ENCODE measurements around the gene GLP2R. TPM values are rescaled to one million over a fixed set of nuclear protein-coding genes. Genes with fewer than 3 reads are reported as not detected.
A peak's percentile ranks its signal among the peaks of the same experiment; 100 is the strongest.

GLP2R gene
- polyA plus RNA-seq, 3 donors: 0.06 TPM; not detected in 2

DNA sequence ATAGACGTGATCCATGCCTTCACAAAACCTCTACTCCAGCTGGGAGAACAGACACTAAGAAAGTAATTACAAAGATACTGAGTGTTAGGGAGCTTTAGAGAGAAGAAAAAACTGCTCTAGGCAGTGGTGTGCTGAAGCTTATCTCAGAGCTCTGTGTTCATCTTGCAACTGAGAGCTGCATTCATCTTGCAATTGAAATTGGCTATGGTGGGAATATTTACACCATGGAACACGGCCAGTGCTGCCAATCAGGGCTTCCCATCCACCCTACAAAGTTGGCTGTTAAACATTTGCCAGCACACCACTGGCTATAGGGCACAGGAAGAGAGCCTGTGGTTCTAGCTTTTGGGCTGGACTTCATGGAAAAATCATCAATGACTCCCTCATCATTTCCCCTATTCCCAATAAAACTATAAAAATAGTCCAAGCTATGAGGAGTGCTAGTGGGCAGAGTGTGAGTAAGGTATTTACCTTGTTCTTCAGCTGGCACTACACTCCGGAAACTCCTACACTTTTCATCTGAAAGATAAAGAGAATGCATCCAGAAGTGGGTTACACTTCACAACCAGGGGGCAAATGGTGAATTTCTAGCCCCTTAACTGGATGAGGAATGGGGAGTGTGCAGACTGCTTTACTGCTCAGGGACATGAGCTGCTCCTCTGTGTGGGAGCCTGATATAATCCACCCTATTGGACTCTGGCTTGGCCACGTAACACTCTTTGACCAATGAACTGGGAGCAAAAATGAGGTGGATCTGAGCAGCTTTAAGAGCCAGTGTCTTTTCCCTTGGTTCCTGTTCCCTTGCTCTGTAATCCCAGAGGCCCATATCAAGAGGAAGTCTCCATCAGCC, 15.4 kb upstream of the GLP2R start:
- no peak for DNase-seq (ENCODE audit: extremely low read depth in 1 of 11, low read depth in 9 of 11, low spot score in 4 of 11)

DNA sequence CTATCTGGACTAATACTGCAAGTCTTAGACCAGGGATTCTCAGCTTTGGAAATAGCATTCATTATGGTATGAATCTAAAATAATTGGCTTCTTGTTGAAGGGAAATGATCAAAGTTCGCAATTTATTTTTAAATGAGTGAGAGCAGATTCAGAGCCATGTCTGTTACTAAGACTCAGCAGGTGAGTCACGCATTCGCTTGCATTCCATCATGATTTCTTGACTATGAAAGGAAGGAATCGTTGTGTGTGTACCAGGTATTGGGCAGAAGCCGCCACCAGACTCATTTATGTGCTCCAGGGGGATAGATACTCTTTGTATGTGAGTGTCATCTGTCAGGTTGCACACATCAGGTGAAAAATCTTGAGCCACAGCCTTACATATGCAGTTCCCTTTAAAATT, 14.6 kb upstream of the GLP2R start:
- no peak for DNase-seq (ENCODE audit: extremely low read depth in 1 of 11, low read depth in 9 of 11, low spot score in 4 of 11)

DNA sequence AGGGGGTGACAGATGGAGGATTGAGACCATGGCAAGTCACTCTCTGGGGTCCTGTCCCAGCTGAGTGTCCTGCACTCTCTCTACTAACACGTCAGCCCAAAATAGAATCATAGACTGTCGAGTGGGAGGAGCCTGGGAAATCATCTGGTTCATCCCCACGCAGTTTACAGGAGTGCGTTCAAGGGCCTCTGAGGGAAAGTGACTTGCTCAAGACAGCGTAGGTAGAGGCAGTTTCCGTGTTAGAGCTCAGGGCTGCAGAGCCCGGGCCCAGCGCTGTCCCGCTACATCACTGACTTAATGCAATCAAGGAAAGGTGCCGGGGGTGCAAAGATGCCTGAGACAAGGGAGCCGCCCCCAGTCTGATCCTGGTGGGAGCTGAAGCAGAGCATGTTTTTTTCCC, 14.2 kb upstream of the GLP2R start:
- no peak for DNase-seq (ENCODE audit: extremely low read depth in 1 of 11, low read depth in 9 of 11, low spot score in 4 of 11)

DNA sequence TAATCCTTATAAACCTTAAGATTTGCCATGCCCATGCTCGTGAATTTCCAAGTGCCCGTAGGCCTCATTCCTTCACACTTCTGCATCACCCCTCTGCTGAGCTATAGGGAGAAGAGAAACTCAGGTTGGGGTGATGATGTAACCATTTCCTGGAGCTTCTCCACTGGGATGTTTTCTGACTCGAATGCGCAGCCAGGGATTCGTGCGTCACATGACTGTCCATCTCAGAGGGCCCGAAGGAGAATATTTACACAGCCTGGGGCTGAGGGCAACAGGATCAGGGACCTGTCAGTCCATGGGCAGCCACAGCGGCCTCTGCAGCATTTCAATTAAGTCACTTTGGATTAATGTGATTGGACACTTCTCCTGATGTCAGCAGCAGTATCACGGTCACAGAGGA, 12.6 kb upstream of the GLP2R start:
- no peak for DNase-seq (ENCODE audit: extremely low read depth in 1 of 11, low read depth in 9 of 11, low spot score in 4 of 11)

DNA sequence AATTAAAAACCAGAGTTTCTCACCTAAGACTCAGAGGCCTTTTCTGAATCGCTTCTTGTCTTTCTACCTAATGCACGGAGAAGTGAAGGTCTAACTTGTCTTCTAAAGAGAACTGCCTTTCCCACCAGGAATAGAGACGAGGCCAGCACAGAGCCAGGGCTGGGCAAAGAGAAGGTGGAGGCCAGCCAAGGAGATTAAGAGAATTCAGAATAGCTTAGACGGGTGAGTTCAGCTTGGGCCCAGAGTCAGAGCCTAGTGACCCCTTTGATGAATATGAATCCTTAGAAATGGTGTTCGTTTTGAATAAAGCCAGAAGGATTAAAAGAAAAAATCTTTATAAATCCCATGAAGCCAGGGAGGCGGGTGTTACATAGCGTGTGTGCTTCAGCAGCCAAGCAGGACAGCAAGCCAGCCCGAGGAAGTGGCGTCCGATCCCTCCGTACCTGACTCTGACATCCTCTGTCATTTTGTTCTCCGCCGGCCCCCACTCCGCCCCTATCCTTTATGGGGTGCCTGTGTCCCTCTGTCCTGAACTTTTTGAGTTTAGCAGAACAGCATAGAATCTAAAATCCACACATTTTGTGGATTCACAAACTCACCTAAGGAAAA, 11.3 kb upstream of the GLP2R start:
- DNase-seq (ENCODE audit: extremely low read depth in 1 of 11, low read depth in 9 of 11, low spot score in 4 of 11): no peak

DNA sequence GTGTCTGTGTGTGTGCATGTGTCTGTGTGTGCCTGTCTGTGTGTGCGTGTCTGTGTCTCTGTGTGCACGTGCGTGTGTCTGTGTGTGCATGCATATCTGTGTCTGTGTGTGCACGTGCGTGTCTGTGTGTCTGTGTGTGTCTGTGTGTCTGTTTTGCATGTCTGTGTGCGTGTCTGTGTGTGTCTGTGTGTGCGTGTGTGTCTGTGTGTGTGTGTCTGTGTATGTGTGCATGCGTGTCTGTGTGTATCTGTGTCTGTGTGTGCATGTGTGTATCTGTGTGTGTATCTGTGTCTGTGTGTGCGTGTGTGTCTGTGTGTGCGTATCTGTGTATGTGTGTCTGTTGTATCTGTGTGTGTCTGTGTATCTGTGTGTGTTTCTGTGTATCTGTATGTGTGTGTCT, 9.3 kb upstream of the GLP2R start:
- no peak for DNase-seq (ENCODE audit: extremely low read depth in 1 of 11, low read depth in 9 of 11, low spot score in 4 of 11)

DNA sequence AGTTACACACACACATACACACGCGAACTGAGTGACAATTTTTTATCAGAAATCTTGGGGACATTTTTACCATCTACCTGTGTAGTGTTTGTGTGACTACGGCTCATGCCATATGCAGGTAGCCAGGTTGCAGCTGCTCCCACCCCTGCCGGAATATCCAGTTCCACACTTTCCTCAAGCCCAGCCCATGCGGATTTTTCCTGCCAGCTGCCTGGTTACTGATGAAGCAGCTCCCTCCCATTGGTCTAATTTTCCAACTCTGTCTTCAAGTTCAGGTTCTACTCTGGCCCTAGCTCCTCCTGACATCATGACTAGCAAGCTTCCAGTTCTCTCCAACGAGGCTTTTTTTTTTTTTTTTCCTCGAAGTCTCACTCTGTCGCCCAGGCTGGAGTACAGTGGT, 8.6 kb upstream of the GLP2R start:
- peak; percentile 22 to 60 (median 40) for DNase-seq (ENCODE audit: extremely low read depth in 1 of 11, low read depth in 9 of 11, low spot score in 4 of 11)

DNA sequence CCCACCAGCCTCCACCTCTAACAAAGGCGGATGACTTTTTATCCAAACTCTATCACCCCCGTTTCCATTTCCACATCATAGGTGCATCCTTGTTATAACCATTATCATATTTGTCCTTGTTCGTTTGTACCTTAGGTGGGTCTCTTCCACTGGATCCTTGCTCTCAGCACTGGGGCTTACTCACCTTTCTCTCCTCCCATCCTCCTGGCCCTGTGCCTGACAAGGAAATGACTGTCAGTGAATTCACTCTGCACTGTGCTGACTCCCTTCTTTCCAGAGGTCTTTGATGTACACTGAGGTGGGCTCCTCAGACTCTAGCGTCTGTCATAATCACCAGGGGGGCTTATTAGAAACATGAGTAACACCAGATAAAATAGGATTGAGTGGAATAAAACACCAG, 7.0 kb upstream of the GLP2R start:
- no peak for DNase-seq (ENCODE audit: extremely low read depth in 1 of 11, low read depth in 9 of 11, low spot score in 4 of 11)

DNA sequence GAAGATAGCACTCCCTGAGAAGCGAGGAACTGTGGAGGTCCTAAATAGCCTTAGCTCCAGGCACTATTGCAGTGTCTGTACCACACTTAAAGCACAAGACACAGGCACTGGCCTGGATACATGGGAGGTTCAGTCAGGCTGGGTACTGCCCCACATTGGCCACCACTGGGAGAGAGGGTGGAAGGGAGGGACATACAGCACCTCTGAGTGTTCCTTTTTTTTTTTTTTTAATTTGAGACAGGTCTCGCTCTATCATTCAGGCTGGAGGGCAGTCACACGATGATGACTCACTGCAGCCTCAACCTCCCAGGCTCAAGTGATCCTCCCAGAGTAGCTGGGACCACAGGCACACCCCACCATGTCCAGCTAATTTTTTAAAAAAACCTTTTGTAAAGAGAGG, 5.3 kb upstream of the GLP2R start:
- no peak for DNase-seq (ENCODE audit: extremely low read depth in 1 of 11, low read depth in 9 of 11, low spot score in 4 of 11)

DNA sequence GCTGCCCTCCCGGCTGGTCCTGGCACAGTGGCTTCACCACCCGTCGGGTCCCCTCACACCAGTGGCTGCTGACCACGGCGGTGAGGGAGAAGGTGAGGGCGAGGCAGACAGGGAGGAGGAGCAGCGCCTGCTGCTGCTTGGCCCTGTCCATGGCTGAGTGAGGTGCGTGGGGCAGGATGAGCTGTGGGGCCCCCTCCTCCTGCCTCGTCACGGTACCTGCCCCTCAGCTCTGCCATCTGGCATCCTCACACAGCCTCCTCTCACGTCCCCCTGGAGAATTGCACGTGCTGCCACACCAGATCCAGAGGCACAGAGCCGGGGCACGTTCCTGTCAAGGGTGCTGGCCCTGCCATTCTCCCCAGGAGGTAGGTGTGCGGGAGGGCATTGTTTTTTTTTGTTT, 3.8 kb upstream of the GLP2R start, which contains the start of gene GSG1L2:
Gene GSG1L2 (minus strand): TSS at position 159 of the 400 bp plus-strand sequence. CDS start 8 bp downstream, at position 151.
- no peak for DNase-seq (ENCODE audit: extremely low read depth in 1 of 11, low read depth in 9 of 11, low spot score in 4 of 11)

DNA sequence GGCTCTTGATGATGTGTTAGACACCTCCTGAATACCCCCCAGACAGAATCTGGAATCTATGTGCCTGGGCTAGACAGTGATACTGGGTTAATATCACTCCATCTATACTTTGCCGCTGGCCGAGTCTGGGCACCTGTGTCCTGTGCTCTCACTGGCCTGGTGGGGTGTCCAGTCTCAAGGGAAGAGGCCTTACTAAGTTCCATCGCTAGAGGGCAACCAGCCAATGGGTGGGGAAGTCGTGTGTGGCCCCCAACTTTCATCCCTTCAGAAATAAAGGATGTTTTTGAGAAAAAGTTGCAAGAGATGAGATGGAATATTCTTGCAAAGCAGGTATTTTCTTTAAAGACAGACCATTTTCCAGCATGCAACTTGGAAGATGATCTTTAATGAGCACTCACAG, 1.6 kb upstream of the GLP2R start:
- no peak for DNase-seq (ENCODE audit: extremely low read depth in 1 of 11, low read depth in 9 of 11, low spot score in 4 of 11)

DNA sequence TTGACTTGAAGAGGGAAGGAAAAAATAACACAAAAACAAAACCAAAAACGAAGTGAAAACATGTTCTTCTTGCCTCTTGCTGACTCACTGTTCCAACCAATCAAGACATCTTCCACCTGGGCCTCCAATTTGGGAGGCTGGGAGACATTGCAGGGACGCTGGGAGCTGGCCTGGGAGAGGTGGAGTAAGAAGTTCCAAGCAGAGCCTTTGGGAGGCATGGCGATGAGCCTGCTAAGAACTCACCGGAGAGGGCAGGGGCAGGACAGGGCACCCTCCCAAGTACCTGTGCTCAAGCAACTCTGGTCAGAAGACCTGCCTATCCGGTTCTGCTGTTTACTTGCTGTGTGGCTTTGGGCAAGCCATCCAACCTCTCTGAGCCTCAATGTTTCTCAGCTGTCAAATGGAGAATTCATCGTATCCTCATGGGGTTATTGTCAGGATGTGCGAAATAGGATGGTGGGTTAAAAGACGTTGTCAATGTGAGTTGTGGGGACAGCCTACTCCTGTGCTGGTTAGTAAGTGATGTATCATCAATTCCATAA, 856 bp upstream of the GLP2R start:
- DNase-seq (ENCODE audit: extremely low read depth in 1 of 11, low read depth in 9 of 11, low spot score in 4 of 11): no peak

DNA sequence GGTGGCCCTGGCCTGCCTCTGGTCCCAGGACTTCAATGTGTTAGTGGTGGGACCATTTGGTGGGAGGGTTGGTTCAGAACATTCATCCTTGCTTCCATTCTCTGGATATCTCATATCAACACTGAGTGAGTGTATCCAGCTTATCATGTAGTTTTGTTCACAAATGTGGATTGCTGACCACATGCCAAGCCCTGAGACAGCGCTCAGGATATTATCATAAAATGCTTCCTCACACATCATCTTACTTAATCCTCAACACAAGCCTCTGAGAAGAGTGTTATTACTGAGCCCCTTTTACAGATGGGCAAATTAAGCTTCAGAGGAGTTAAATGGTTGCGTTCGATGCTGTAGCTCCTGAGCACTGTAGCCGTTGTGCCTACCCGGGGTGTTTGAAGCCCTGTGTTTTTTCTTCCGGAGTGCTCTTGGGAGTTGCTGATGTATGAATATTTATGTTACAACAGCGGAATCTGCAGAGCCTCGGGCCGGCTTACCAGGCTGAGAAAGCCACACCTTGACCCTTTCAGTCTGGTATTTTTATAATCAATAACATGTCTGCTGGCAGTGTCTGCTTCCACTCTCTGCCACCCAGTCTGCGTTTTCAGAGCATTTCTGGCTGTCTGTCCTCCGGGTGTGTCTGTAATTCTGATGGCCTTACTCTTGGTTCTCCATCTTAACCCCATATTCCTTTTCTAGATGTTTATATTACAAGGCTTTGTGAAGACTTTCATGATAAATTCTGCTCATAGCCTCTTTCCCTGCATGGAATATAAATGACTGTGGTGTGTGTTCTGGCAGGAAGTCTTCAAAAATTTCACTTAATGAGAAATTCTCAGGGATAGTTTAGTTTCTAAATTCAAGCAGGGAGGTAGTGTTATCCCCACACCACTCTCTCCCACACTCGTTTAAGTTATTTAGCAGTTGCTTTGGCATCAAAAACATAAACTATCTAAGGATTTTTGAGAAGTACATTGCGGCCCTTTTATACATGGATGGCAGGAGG, 2.9 kb downstream of the GLP2R start:
- no peak for DNase-seq (ENCODE audit: extremely low read depth in 1 of 11, low read depth in 9 of 11, low spot score in 4 of 11)

DNA sequence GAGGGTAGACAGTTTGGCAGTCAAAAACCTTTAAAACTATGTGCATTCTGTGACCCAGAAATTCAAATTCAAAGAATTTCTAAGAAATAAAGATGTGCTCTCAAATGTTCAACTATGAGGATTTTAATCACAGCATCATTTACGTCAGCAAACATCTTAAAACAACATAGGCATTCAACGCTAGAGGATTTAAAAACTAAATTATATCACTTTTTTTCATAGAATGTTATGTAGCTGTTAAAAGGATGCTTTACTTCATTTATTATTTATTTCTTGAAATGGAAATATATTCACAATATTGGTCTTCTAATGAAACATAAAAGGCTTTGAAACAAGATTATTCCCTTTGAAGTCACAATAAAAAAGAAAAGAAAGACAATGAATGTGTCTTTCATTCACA, 3.6 kb downstream of the GLP2R start:
- DNase-seq (ENCODE audit: extremely low read depth in 1 of 11, low read depth in 9 of 11, low spot score in 4 of 11): no peak

DNA sequence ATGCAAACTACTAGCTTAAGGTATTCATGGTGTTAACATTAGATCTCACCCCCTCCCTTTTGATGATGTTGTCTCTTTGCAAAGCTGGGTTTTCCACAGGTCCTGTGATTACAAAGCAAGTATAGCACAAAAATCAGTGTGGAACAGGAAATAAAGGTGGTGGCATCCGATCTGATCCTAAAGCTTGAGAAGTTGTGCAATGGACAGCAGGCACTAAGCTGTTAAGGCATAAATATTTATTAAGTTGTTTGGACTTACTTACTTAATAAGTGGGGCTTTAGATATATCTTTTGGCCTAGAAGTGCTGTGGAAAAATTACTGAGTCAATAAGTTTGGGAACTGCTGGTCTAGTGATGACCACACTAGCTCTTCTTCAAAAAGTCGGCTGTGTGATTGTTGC, 5.0 kb downstream of the GLP2R start:
- DNase-seq (ENCODE audit: extremely low read depth in 1 of 11, low read depth in 9 of 11, low spot score in 4 of 11): no peak

DNA sequence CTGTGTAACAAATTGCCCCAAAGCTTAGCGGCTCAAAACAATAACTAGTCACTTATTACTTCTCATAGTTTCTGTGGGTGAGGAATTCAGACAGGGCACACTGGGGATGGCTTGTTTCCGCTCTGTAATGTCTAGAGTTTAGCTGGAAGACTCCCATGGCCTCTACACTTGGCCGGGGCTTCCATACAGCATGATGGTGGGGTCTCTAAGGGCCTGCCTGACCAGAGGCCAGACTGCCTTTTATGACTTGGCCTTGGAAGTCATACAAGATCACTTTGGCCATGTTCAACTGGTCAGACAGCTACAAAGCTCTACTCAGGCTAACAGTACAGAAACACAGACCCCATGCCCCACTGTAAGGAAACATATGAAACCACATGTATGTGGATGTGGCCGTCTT, 8.2 kb downstream of the GLP2R start:
- DNase-seq (ENCODE audit: extremely low read depth in 1 of 11, low read depth in 9 of 11, low spot score in 4 of 11): no peak

DNA sequence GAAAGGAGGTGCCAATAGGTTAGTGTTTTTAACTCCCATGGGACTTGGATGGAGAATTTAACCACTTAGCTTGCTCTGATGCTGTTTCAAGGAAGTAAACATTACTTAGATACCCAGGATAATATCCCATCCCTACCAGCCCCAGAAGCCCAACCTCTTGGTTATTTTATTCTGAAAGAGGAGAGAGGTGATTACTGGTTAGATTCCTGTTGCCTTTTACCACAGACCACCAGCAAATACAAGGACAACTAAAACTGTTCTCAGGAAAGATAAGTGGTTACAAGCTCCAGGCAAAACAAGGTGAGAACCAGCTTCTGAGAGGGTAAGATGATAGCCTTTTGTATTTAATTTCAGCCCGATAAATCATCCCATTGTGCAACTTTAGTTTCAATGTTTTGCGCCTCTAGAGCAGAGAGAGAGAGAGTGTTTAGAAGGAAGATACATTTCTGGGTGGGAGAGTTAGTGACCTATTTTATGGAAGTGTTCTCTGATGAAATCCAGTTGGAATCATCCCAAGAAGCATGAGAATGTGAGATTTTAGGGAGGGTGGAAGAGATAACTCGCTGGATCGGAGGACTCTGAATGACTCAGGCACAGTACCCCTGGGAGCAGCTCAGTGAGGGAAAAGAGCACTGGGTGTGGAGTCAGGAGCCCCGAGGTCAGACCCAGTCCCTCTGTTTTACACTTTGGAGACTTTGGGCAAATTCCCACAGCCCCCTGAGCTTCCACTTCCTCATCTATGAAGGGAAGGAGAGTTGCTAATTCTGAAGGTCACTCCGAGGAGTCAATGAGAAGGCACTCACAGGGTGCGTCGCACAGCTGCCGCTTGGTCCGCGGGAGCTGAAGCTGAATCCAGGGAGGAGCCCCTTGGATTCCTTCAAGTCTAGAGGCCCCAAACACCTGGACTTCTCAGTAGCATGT, 12.1 kb downstream of the GLP2R start:
- DNase-seq (ENCODE audit: extremely low read depth in 1 of 11, low read depth in 9 of 11, low spot score in 4 of 11): peak in 7 of 11 donors; percentile 2 to 20 (median 13)

DNA sequence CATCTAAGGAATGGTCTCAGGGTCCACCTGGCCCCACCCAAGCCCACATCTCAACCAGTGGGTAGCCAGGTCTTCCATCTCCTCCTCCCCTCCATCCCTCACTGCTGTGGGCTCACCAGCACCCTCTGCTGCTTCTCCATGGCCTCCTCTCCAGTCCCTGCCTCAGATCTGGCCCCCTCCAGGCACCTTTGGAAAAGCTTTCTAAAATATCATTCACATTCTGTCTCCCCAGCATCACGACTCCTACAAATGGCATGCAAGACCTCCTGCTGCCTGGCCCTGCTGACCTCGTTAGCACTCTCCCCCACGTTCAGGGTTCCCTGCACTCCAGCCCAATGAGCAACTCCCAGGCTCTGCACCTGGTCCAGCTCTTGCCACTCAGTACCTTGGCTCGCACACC, 13.7 kb downstream of the GLP2R start:
- no peak for DNase-seq (ENCODE audit: extremely low read depth in 1 of 11, low read depth in 9 of 11, low spot score in 4 of 11)

All from renal cortex interstitium (tissue), 11 donors.